Inflammatory macrophage (primary cell): ENCODE data around the gene LGALS12.
"Not testable (repeated sequence)": the region's sequence is repeated elsewhere in the genome, so short reads cannot be mapped to it uniquely, and the experiment has no call there.

ENCODE experiments used
- DNase-seq, 2 donors: peaks; one replicate each; pipeline ENCODE4 v3.0.0-alpha.2; 2020 to 2022

LGALS12 gene

DNA sequence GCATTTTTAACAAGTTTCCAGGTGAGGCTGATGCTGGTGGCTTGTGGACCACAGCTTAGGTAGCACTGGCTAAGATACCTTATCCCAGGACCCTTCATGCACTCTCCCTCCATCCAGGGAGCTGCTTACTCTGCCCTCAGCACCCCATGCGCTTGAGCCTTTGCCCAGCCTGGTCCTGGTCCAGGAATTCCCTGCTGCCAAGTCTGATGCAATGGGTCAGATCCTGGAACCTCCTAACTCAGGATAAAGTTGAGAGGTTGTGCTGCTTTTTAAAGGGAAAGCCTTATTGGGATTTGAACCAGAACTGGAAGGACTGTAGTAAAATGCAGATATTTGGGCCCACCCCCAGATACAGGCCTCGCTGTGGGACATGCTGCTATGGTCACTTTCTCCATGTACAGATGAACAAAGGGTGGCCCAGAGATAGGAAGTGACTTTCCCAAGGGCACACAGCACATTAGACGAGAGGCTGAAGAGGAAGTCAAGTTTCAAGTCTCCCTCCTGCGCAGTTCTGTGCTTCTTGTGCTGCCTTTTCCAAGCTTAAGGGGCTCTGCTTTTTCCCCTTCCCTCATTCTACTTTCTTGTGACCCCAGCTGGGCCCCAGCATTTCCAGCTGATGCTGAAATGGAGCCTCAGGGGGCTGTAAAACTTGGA lies 824 bp upstream of the LGALS12 start:
- DNase-seq, result peak; percentile 24 to 33

DNA sequence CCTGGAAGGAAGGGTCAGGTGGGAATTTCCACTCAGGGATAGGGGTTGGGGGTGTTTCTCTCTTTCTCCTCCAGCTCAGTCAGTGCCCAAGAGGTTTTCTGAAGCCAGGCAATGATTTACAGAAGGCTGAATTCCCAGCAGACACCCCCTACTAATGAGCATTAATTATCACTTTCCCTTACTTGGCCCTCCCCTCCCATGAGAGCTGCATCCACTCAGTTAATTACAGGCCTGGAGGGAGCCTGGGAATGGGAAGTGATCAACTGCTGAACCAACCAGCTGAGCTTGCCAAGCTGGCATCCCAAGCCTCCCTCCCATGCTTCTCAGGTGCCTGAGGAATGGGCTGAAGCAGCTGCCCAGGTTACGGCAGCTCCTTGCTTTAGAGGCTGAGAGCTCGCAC lies 992 bp downstream of the LGALS12 start:
- DNase-seq, result no peak

GRCh38 chr11:63507511-63507910 lies 1.6 kb downstream of the LGALS12 start:
- DNase-seq, result peak; percentile 26 to 45

DNA sequence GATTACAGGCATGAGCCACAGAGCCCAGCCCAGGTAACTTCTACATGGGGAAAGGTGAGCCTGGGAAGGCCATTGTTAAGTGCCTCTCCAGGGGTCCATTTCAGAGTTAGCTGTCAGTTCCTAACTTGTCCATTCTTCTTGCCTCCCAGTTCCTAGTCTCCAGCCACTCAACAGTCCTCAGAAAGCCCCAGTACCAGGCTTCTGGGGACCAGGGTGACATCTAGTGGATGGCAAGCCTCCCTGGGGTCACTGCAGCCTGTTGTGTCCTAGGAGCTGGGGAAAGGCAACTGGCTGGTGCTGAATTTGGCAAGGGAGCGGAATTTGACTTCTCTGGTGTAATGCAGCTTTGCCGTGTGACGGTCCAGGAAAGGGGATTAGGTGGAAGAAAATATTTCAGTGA lies 2.1 kb downstream of the LGALS12 start:
- DNase-seq, result peak; percentile 60 to 74

DNA sequence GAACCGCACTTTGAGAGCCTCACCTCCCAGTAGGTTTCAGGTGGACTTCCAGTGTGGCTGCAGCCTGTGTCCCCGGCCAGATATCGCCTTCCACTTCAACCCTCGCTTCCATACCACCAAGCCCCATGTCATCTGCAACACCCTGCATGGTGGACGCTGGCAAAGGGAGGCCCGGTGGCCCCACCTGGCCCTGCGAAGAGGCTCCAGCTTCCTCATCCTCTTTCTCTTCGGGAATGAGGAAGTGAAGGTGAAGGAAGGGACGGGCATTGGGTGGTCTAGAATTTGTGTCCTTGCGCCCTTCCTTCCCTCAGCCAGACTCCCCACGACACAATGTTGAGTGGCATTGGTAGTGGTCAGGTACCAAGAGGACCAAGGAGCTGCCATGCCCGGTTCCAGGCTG lies 2.9 kb downstream of the LGALS12 start:
- DNase-seq, result no peak

- no peak for DNase-seq
Observed at GRCh38 chr11:63510360-63511047, 4.6 kb downstream of the LGALS12 start.

DNA sequence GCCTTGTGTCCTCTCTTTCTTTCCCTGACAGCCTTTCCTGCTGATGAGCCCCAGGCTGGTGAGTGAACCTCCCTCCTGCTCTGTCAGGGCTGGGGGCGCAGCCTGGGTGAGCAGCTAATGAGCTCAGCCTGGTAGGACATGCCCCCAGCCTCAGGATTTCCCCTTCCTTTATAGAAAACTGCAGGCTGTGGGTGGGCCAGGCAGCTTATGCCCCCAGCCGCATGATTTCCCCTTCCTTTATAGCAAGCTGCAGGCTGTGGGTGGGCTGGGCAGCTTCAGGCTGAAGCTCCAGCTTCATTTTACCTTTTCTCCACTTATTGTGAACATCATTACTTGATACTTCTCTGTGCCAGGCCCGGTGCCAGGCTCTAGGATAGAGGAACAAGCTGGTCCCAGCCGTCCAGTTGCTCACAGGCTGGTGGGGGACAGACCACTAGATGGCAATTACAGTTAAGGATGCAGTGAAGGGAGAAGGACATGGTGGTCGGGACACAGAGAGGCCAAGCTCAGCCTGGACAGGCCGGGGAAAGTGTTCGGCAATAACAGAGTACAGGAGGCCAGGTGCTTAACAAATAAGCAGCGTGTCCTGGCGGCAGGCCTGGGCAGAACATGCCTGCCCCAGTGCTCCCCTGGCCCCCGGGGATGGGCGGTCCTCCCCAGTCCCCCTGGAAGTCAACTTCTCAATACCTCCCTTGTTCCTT lies 5.3 kb downstream of the LGALS12 start:
- DNase-seq, result peak in 1 of 2 donors; percentile 23

DNA sequence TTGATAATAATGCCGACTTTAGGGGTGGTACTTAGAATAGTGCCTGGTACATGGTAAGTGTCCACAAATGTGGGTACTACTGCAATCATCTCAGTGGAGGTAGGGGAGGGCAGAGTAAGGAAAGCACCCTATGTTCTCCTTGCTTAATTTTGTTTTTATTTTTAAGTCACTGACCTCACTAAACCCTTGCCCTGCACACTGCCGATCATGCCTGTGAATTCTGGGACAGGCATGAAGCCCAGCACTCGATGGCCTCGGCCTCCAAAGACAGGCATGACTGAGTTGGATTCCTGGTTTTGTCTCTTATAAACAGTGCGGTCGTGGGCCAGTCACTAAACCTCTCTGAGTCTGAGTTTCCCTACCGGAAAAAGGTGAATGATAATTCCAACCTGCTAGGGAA lies 6.9 kb downstream of the LGALS12 start:
- DNase-seq, result no peak

DNA sequence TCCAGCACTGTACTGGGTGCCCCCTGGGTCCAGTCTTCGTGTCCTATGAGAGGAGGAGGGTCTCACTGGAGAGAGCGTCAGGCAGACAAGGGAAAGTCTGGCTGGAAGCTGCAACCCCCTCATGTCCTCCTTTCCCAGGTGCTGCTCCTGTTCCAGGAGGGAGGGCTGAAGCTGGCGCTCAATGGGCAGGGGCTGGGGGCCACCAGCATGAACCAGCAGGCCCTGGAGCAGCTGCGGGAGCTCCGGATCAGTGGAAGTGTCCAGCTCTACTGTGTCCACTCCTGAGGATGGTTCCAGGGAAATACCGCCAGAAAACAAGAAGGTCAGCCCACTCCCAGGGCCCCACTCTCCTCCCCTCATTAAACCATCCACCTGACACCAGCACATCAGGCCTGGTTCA lies 10.2 kb downstream of the LGALS12 start:
- no peak for DNase-seq

- DNase-seq, result no peak
Observed at GRCh38 chr11:63517156-63517555, 11.3 kb downstream of the LGALS12 start.

DNA sequence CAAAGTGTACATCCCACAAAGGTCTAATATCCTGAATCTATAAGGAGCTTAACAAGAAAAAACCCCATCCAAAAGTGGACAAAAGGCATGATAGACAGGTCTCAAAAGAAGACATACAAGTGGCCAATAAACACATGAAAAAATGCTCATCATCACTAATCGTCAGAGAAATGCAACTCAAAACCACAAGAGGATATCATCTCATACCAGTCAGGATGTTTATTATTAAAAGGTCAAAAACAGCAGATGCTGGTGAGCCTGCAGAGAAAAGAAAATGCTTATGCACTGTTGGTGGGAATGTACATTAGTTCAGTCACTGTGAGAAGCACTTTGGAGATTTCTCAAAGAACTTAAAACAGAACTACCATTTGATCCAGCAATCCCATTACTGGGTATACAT lies 12.7 kb downstream of the LGALS12 start:
- no peak for DNase-seq

- DNase-seq, result no peak
Observed at GRCh38 chr11:63520606-63521170, 14.8 kb downstream of the LGALS12 start.

- DNase-seq, result no peak
Observed at GRCh38 chr11:63521896-63522295, 16.0 kb downstream of the LGALS12 start.

DNA sequence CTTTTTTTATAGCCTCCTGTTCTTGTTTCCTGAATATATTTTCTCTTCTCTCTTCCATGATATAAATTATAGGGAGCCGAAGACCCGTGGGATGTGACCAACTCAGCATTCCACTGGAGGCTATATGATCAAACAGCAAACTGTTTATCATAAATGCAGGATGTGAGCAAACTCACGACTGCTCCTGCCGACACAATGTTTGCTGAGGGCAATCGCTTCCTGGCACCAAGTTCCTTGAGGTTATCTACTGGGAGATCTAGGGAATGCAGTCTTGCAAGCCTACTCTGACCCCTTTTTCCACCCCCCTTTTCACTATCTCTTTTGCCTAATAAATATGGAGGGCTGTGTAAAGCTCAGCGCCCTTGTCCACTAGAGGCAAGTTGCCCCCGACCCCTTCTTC lies 17.3 kb downstream of the LGALS12 start:
- no peak for DNase-seq

DNA sequence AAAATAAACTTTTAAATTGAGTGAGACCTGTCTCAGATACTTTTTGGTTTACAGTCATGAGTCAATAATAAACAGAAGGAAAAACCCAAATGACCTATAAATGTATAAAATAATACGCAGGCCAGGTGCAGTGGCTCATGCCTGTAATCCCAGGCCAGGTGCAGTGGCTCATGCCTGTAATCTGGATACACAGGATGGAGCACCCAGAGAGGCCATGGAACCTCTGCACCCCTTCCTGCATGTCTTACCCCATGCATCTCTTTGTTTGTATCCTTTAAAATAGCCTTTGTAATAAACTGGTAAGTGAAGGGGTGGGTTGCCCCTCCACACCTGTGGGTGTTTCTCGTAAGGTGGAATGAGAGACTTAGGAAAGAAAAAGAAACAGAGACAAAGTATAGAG lies 21.8 kb downstream of the LGALS12 start:
- DNase-seq, result no peak

DNA sequence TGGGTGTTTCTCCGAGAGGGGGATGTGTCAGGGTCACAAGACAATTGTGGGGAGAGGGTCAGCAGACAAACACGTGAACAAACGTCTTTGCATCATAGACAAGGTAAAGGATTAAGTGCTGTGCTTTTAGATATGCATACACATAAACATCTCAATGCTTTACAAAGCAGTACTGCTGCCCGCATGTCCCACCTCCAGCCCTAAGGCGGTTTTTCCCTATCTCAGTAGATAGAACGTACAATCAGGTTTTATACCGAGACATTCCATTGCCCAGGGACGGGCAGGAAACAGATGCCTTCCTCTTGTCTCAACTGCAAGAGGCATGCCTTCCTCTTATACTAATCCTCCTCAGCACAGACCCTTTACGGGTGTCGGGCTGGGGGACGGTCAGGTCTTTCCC lies 22.3 kb downstream of the LGALS12 start:
- DNase-seq, result not testable (repeated sequence)

GRCh38 chr11:63528729-63529278 lies 22.9 kb downstream of the LGALS12 start:
- not testable (repeated sequence) for DNase-seq

GRCh38 chr11:63529373-63529772 lies 23.5 kb downstream of the LGALS12 start:
- DNase-seq, result not testable (repeated sequence)

DNA sequence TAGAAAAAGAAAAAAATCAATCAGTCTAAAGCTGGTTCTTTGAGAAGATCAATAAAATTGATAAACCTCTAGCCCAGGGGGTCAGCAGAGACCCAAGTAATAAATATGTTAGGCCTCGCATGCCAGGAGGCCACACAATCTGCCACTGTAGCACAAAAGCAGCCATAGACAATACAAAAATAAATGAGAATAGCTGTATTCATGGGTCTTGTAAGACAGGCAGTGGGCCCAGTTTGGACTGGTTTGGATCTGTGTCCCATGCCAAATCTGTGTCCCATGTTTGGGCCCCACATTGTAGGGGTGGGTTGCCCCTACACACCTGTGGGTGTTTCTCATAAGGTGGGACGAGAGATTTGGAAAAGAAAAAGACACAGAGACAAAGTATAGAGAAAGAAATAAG lies 24.1 kb downstream of the LGALS12 start:
- DNase-seq, result no peak

DNA sequence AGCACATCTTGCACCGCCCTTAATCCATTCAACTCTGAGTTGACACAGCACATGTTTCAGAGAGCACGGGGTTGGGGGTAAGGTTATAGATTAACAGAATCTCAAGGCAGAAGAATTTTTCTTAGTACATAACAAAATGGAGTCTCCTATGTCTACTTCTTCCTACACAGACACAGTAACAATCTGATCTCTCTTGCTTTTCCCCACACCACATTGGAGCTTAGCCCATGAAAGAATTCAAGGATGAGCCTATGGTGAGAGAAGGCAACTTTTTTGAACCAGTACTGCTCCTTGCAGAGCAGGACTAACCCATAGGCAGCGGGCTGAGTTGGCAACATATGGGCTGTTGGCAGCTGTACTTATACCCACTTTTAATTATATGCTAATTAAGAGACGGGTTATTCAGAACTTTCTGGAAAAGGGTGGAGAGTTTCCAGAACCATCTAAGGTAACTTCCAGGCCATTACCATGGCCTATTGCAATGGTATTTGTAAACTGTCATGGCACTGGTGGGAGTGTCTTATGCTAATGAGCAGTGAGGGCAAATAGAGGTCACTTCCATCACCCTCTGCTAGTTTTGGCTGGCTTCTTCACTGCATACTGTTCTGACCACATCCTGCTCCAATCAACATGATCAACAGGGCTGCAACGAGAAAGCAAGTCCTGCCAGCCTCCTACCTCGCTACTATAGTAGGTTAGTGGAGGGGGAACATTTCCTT lies 25.3 kb downstream of the LGALS12 start:
- peak in 1 of 2 donors; percentile 16 for DNase-seq

DNA sequence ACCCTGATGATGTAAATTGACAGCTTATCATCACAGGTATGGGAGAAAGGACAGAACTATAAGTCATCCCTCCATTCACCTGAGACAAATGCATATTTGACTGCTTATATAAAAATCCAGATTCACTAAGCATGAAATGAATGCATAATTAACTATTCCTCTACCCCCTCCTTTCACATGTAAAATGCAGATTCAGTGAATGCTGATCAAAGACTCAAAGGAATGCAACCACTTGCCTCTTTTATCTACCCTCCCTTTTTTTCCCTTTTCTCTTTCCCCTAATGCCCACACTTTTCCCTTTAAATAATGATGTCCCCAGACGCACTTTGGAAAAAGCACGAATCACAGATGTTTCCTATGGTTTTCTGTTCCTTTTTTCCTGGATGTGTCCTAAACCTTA lies 26.2 kb downstream of the LGALS12 start:
- DNase-seq, result no peak

DNA sequence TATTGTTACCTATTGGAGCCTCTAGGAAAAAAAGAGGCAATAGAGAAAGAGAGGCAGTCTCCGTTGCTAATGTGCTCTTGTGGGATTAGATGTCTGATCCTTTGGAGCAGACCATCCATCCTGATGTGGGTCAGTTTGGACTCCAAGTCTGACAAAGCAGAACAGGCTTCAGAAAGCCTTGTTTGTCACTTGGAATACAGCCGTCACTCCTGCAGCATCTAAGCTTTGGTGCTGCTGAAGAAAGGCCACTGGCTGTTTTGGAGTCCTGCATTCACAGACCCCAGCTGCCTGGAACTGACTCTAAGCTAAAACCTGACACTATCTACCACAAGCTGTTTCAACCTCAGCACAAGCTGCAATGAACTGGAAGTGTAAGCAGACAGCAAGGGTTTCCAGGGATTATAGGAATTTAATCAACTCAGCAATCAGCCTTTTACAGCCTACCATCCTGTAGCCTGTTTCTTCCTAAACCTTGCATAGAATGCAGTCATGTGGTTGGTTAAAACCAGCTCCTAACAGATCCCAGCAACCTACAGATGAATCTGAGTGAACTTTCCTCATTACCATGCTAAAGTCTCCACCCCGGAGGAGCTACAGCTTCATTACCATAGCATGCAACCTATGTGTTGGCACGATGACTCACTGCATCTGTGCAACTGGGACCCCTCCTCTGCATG lies 27.1 kb downstream of the LGALS12 start:
- no peak for DNase-seq
